Muscle layer of duodenum (tissue), 2 donors: ENCODE results near the gene HSPA8.

Source experiments
- H3K27ac ChIP-seq: one replicate; pipeline ENCODE4 v1.7.0; 2013; ENCODE audit warnings: mild to moderate bottlenecking, low read length
- H3K27me3 ChIP-seq: one replicate; pipeline ENCODE4 v1.7.0; 2013; ENCODE audit warnings: low read depth, mild to moderate bottlenecking, control low read depth, low read length
- H3K36me3 ChIP-seq, 2 donors: one replicate each; pipeline ENCODE4 v1.7.0; 2013; ENCODE audit warnings: low read length in 2 of 2, control low read depth in 1 of 2, mild to moderate bottlenecking in 1 of 2; ENCODE audit not compliant: insufficient read depth in 2 of 2, control insufficient read depth in 1 of 2
- H3K4me1 ChIP-seq, 2 donors: one replicate each; pipeline ENCODE4 v1.7.0; 2013; ENCODE audit warnings: low read length in 2 of 2, mild to moderate bottlenecking in 2 of 2, control low read depth in 1 of 2, moderate library complexity in 1 of 2; ENCODE audit not compliant: insufficient read depth in 2 of 2, control insufficient read depth in 1 of 2
- H3K4me3 ChIP-seq, 2 donors: one replicate each; pipeline ENCODE4 v1.7.0; 2013; ENCODE audit warnings: low read length in 2 of 2, low read depth in 1 of 2, mild to moderate bottlenecking in 1 of 2
- H3K9me3 ChIP-seq, 2 donors: one replicate each; pipeline ENCODE4 v1.7.0; 2013; ENCODE audit warnings: low read length in 2 of 2, control low read depth in 1 of 2, mild to moderate bottlenecking in 1 of 2; ENCODE audit not compliant: control insufficient read depth in 1 of 2
- donor health status: healthy.

HSPA8 gene

DNA sequence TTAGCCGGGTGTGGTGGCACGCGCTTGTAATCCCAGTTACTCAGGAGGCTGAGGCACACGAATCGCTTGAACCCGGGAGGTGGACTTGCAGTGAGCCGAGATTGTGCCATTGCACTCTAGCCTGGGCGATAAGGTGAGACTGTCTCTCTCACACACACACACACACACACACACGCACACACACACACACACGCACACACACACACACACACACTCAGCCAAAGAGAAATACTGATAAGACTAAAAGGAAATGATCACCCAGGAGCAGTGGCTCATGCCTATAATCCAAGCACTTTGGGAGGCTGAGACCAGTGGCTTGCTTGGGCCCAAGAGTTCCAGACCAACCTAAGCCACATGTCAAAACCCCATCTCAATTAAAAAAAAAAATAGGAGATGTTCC, 20.8 kb downstream of the HSPA8 start:
- Histone ChIP-seq H3K27me3 (no peaks in the 10 kb centered on the region), H3K9me3 (no peaks in the 10 kb centered on the region), H3K4me1 (no peaks in the 10 kb centered on the region), H3K27ac (no peak overlapping the region), H3K36me3 (no peaks in the 10 kb centered on the region), H3K4me3 (no peak overlapping the region)

DNA sequence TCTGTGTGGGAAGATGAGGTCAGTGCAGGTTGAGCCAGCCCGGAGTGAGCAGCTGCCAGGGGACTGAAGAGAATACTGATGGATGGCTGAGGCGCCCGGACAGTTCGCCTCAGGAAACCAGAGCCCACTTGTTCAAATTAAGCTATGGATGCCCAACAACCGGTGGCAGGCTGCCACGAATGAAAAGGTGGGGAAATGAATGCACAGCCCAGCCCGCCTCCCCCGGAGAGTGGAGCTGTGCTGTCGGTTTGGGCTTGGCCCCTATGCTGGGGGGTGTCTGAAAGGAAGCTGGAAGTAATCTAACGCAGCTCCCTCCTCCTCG, 21.9 kb downstream of the HSPA8 start:
- no peak overlapping the region for H3K4me3 ChIP-seq
- H3K4me1 ChIP-seq: no peaks in the 10 kb centered on the region
- no peaks in the 10 kb centered on the region for H3K36me3 ChIP-seq
- H3K27ac ChIP-seq: no peak overlapping the region
- H3K27me3 ChIP-seq: no peaks in the 10 kb centered on the region
- H3K9me3 ChIP-seq: no peaks in the 10 kb centered on the region

DNA sequence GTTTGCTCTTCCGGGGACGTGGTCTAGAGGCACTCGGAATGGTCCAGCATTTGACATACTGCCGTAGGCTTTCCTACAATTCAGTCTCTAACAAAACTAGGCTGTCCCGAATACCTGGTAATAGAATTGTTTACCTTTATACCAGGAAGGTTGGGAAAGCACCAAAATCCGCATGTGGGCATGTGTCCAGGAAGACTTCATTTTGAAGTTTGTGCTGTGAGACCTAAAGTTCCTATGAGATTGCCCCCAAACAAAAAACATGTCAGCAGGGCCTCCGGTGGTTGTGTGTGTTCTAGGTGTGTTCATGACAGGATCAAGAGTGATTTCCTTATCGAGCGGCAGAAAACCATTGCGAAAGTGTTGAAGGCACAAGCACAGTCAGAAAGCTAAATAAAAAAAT, 26.1 kb downstream of the HSPA8 start:
- H3K4me3 ChIP-seq: no peak overlapping the region
- H3K36me3 ChIP-seq: no peaks in the 10 kb centered on the region
- H3K27me3 ChIP-seq: no peaks in the 10 kb centered on the region
- no peak overlapping the region for H3K27ac ChIP-seq
- H3K9me3 ChIP-seq: no peaks in the 10 kb centered on the region
- H3K4me1 ChIP-seq: no peaks in the 10 kb centered on the region

DNA sequence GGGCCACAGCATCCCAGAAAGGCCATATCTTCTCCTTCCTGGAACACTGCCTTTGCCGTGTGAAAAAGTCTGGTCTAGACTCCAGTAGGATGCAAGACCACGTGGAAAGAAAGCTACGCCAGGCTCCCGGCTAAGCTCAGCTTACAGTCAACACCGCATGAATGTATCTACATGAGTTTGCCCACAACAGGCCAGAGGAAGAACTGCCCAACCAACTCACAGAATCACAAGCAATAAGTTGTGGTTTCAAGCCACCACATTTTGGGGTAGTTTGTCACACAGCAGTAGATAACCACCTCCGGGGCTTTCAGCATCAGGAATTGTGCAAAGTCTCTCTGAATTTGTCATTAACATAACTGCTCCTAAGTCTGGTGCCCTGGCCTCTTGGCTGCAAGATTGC, 27.3 kb downstream of the HSPA8 start:
- Histone ChIP-seq H3K27ac (no peak overlapping the region), H3K27me3 (no peaks in the 10 kb centered on the region), H3K9me3 (no peaks in the 10 kb centered on the region)

DNA sequence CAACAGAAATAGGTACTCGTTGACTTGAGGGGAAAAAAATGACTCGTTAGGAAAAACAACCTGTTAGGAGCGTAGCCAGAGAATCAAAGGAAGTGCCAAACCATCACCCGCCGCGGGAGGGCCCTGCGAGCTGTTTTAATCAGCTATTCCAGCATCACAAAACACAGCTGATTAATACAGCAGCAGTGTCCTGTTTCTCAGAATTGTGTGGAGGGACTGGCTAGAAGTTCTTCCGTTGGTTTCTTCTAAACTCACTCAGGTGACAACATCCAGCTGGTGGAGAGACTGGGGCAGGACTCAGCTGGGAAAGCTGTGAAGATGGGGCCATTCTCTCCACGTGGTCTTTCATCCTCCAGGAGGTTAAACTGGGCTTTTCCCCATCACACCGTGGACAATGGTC, 28.0 kb downstream of the HSPA8 start:
- no peaks in the 10 kb centered on the region for H3K27me3 ChIP-seq
- H3K27ac ChIP-seq: no peak overlapping the region
- H3K9me3 ChIP-seq: no peaks in the 10 kb centered on the region
- no peaks in the 10 kb centered on the region for H3K36me3 ChIP-seq
- no peaks in the 10 kb centered on the region for H3K4me1 ChIP-seq
- H3K4me3 ChIP-seq: no peak overlapping the region

More for the DNA sequence above, 27.3 kb downstream of the HSPA8 start:
- H3K36me3 ChIP-seq: no peaks in the 10 kb centered on the region
- no peak overlapping the region for H3K4me3 ChIP-seq
- no peaks in the 10 kb centered on the region for H3K4me1 ChIP-seq

DNA sequence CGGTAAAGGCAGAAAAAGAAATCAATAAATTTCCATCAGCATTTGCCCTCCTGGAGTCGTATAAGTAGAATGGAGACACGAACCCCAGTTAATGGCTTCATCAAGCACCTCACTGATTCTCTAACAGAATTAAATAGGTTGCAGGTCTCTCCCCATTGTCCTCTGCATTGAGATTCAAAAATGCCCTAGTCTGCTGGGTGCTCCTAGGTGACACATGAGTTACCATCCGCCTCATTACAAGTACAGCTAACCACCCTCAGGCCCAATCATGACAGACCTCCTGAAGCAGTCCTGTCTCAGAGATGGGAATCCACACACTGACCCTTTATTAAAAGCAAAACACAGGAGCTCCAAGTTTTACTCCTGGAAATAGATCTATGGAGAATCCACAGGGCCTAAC, 31.4 kb downstream of the HSPA8 start:
- no peak overlapping the region for H3K4me3 ChIP-seq
- H3K36me3 ChIP-seq: no peaks in the 10 kb centered on the region
- no peaks in the 10 kb centered on the region for H3K4me1 ChIP-seq
- H3K9me3 ChIP-seq: no peaks in the 10 kb centered on the region
- H3K27me3 ChIP-seq: no peaks in the 10 kb centered on the region
- no peak overlapping the region for H3K27ac ChIP-seq

DNA sequence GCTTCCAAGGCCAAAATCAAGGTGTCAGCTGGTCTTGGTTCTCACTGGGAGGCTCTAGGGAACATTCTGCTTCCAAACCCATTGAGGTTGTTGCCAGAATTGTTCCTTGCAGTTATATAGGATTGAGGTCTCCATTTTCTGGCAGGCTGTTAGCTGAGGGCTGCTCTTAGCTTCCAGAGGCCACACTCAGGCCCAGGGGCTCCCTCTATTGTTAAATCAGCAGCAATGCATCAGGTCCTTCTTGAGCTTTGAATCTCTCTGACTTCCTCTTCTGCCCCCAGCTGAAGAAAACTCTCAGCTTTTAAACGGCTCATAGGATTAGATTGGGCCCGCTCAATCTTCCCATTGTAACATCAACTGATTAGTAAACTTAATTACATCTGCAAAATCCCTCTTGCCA, 41.0 kb downstream of the HSPA8 start:
- Histone ChIP-seq H3K27ac (no peak overlapping the region), H3K36me3 (no peaks in the 10 kb centered on the region), H3K9me3 (no peaks in the 10 kb centered on the region), H3K4me3 (no peak overlapping the region), H3K4me1 (no peaks in the 10 kb centered on the region), H3K27me3 (no peaks in the 10 kb centered on the region)

DNA sequence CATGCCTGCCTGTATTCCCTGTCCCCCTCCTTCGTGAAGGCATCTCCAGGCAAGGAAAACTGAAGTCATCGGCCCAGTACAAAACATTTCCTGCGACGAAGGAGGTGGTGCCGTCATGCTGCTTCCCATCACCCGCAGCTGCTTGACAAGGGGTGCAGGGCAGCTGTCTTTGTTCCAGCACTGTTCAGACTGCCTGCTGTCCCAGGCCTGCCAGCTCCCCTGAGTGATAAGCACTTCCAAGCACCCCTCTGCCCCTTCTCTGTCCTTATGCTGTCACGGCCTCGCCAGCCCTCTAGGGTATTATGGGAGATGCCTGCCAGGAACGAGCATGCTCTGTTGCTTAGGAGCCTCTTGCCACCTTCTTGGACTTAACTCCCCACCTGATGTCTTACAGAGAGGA, 43.2 kb downstream of the HSPA8 start:
- Histone ChIP-seq H3K4me1 (no peaks in the 10 kb centered on the region), H3K9me3 (no peaks in the 10 kb centered on the region), H3K4me3 (no peak overlapping the region), H3K27ac (no peak overlapping the region), H3K27me3 (no peaks in the 10 kb centered on the region), H3K36me3 (no peaks in the 10 kb centered on the region)

DNA sequence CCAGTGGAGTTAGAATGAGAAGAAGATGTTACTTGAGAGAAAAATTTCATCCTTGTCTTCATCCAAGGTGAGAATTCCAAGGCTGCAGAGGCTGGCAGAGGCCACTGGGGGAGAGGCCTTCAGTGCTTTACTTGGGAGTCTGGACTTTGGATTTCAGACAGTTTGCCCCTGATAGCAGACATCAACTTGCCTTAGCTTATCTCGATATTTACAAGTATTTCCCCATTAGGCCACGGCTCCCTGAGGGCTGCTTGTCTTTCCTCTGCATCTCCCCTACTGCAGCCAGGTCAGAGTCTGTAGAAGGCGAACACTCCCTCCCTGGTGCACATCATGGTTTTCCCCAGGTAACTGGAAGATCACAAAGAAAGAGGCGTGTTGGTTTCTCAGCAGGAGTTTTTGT, 50.4 kb downstream of the HSPA8 start:
- no peaks in the 10 kb centered on the region for H3K4me1 ChIP-seq
- H3K4me3 ChIP-seq: no peak overlapping the region
- H3K9me3 ChIP-seq: no peaks in the 10 kb centered on the region
- no peaks in the 10 kb centered on the region for H3K36me3 ChIP-seq
- H3K27me3 ChIP-seq: no peaks in the 10 kb centered on the region
- H3K27ac ChIP-seq: no peak overlapping the region
